ENCODE data around the gene ANO9.
A peak's percentile ranks its signal among the peaks of the same experiment; 100 is the strongest.
"Not testable (repeated sequence)": the region's sequence is repeated elsewhere in the genome, so short reads cannot be mapped to it uniquely, and the experiment has no call there.

ANO9 gene

GRCh38 chr11:434496-434895, 7.3 kb downstream of the ANO9 start:
- DNase-seq (ENCODE audit: low spot score), result no peak

- DNase-seq (ENCODE audit: low spot score), result no peak
Measured at GRCh38 chr11:433641-434040, 8.2 kb downstream of the ANO9 start.

DNA sequence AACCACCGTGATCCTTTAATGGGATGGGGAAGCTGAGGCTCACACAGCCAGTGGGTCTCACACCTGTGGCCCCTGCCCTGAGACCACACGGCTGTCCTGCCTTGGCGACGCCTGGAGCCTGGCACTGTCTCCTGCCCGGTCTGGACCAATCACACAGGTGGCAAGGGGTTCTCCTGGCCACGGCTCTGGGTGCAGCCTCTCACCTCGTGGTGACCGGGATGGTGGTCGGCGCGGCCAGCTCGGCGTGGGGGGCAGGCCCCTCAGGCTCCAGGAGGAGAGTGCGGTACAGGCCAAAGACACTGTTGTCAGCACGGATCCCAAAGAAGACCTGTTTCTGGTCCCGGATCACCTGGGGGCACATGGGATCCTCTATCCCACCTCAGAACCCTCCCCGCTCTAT, 8.7 kb downstream of the ANO9 start:
- no peak for DNase-seq (ENCODE audit: low spot score)

GRCh38 chr11:432501-433100, 9.2 kb downstream of the ANO9 start:
- DNase-seq (ENCODE audit: low spot score), result no peak

- DNase-seq (ENCODE audit: low spot score), result no peak
Measured at GRCh38 chr11:431921-432320, 9.9 kb downstream of the ANO9 start.

DNA sequence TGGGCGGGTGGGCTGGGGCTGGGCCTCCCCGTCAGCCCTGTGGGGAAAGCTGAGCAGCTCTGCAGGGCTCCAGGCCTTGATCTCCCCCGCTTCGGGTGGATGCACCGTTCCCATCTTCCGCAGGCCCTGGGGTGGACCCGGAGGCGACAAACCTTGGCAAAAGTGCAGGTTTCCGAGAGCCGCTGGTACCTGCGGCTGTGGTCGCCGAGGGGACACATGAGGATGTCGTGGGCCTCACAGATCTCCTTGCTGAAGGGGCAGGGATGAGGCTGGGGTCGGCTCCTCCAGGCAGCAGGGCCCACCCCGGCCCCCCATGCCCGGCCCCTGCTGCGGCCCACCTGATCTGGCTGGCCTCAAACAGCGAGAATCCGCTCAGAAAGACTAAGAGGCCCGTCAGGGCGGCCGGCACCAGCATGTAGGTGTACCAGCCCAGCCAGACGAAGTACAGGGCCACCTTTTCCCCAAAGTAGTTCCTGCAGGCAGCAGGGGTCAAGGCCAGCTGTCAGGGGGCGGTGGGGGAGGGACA, 11.8 kb downstream of the ANO9 start:
- DNase-seq (ENCODE audit: low spot score), result no peak

DNA sequence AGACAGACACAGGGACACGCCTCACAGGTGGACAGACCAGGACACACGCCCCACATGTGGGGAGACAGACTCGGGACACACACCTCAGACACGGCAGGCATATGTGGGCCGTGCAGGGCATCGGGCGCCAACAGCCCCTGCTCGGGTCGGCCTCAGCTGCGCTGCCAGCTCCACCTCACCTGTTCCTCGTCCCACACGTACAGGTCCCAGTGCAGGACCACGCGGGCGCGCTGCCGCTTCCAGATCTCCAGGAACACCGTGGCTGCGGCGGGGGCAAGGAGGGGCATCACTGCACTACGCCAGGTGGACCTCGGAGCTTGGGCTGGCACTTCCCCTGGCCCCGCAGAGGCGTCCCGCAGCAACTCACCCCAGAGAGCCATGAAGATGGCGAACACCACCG, 12.4 kb downstream of the ANO9 start:
- DNase-seq (ENCODE audit: low spot score), result no peak

GRCh38 chr11:428295-428694, 13.5 kb downstream of the ANO9 start:
- no peak for DNase-seq (ENCODE audit: low spot score)

- no peak for DNase-seq (ENCODE audit: low spot score)
Measured at GRCh38 chr11:426851-427250, 15.0 kb downstream of the ANO9 start.

DNA sequence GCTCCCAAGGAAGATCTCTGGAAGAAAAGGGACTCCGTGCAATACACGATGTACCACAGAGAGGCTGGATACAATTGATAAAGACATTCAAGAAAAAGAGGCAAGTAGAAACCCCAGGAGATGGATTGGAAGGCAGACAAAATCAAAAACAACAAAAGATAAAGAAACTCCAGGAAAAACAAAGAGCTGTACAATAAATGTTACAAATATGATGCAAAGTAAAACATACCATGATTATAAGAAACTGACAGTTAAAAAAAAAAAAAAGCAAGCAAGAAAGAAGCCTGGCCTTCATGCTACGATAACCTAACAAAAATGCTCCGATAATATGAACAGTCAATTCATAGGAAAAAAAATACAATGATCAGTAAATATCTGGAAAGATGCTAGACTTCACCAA, 16.5 kb downstream of the ANO9 start:
- no peak for DNase-seq (ENCODE audit: low spot score)

GRCh38 chr11:424766-425165, 17.0 kb downstream of the ANO9 start:
- DNase-seq (ENCODE audit: low spot score), result not testable (repeated sequence)

DNA sequence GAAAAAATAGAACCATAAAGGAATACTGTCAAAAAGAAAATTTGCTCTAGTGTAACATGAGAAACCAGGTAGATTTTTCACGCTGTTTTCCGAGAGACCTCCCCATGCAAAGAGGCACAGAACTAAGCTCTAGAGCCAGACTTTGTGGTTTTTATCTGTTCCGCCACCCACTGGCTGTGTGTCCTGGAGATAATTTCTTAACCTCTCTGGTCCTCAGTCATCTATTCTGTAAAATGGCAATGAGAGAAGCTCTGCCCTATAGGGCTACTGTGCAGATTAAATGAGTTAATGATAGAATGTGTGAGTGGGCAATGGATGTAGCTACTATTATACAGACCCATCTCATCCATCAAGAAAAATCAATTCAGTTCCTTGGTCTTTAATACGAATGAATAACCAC, 17.6 kb downstream of the ANO9 start:
- no peak for DNase-seq (ENCODE audit: low spot score)

GRCh38 chr11:422249-422656, 19.6 kb downstream of the ANO9 start:
- no peak for DNase-seq (ENCODE audit: low spot score)

DNA sequence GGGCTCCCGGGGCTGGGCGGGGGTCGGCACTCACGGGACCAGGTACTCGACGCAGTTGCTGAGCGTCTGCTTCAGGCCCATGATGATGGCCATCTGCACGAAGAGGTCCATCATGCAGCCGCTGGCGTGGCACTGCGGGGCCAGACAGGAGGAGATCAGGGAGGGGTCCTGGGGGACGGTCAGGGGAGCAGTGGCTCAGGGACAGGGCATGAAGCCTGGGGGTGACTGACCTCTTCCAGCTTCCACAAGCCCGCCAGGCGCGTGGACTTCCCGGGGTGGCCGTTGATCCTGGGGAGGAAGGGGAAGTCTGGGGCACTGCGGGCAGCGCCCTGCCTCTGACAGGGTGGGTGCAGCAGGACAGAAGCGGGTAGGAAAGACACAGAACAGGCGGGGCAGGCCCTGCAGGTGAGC, 20.9 kb downstream of the ANO9 start:
- no peak for DNase-seq (ENCODE audit: low spot score)

GRCh38 chr11:420054-420910, 21.5 kb downstream of the ANO9 start:
- DNase-seq (ENCODE audit: low spot score), result no peak

DNA sequence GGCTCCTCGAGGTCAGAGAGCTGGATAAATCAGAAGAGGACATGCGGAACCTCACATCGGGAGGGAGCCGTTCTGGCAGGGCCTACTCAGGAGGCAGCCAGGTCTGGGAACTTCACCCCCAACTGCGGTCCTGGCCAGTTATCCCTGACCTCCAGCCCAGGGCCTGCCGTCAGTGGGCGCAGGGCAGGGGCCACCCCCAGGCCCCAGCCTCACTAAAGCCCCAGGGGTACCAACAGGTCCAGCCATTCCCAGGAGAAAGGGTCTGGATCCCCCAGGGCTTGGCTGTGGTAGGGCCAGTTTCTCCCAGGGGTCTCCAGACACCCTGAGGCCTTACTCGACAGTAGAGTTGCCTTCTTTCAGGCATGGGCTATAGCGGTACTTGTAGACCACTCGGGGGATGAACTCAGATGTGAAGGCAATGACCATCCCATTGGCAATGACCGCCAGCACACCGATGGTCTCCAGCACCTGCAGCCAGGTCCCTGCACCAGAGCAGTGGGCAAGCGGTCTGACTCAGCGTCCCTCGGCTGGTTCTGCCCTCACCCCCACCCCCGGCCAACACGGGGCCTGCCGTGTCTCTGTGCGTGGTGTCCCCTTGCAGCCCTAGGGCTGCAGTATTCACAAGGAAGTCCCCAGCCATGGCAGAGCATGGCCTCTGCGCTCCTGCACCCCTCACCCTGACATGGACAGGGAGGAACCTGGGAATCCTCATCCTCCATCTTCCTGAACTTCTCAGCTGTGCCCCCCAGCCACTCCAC, 22.4 kb downstream of the ANO9 start:
- no peak for DNase-seq (ENCODE audit: low spot score)

DNA sequence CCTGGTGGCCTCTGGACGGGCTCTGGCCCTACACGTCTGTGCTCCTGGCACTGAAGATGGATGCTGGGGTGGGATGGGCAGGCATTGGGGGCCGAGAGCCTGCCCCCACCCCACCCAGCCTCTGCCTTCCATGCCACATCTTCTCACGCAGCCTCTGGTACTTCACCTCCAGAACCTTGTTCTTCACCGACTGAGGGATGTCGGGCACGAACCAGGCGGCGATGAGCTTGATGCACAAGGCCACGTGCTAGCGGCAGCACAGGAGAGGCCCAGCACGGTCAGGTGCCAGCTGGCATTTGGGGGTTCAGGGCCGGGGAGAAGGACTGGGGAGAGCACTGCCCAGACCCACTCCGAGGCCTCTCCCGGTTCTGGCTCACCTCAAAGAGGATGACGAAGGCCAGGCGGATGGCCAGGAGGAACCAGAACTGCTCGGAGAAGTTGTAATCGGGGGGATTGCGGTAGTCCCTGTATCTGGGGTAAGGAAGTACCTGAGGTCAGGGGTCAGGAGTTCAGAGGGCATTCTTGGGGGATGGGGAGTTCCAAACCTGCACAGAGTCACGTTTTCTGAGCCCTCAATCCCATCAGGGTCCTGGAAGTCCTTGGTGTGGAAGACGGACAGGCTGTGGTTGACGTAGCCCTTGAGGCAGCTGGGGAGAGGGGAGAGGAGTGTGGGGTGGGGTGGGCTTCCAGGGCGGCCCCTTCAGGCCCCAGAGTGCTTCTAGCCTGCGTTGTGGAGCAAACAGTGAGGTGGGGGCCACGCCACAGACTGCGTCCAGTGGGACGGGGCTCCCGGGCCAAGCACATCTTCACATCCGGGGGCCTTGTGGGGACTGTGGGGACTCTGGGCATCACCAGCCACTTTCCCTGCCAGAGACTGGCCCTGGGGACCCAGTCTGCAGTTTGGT, 23.2 kb downstream of the ANO9 start:
- no peak for DNase-seq (ENCODE audit: low spot score)

GRCh38 chr11:417652-418342, 24.0 kb downstream of the ANO9 start:
- no peak for DNase-seq (ENCODE audit: low spot score)

DNA sequence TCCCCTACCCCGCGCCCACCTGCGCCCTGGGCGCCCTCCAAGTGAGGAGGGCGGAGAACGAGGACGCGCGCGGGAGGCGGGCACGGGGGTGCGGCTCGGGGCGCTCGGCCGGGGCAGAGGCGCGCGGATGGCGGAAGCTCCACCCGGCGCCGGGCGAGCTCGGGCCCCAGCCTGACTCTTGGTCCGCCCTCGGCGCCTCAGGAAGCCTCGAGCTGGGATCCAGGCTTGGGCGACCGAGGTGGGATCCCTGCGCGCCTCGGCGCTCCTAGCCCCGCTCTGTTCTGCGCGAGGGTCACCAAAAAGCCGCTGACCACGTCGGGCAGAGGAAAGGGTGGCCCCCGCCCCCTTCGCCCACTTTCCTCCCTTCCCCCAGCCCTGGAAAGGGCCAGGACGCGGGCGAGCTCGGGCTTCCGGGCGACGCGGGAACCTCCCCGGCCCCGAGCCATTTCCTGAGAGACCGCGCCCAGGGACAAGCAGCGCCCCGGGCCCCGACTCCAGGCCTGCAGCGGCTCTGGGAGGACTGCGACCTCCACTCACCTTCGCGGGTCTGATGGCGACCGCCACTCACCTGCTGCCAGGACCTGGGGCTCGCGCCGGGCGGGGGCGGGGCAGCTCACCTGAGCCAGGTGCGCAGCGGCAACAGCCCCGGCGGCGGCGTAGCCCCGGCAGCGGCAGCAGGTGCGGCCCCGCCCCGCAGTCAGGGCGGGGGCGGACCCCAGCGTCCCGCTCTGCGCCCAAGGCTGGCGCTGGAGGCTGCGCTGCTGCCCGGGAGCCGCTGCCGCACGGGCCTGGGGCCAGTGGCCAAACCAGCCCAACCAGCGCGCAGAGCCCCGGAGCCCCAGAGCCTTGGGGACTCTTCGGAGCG, 24.8 kb downstream of the ANO9 start:
- DNase-seq (ENCODE audit: low spot score), result peak; percentile 35
